OCI-LY1 (cell line): ENCODE results near the gene SMIM10L1.

Source experiments
- H2AFZ ChIP-seq: fragments of 200-600 bp; sonication (generic), shearing (Covaris generic); 2 replicates; pipeline ENCODE4 v1.6.0; 2014; ENCODE audit warnings: antibody characterized with exemption, mild to moderate bottlenecking, low read length
- H3F3A ChIP-seq: fragments of 200-600 bp; sonication (generic), shearing (Covaris generic); 2 replicates; pipeline ENCODE4 v1.6.0; 2014; ENCODE audit warnings: mild to moderate bottlenecking, antibody characterized with exemption, low read length, moderate library complexity; ENCODE audit not compliant: insufficient read depth
- H3K27ac ChIP-seq: fragments of 200-600 bp; sonication (generic); 2 replicates; pipeline ENCODE4 v1.5.1; 2014; ENCODE audit warnings: low read length, mixed run types, mild to moderate bottlenecking, low read depth; ENCODE audit not compliant: poor library complexity, severe bottlenecking
- H3K27me3 ChIP-seq: fragments of 200-600 bp; sonication (generic); 2 replicates; pipeline ENCODE4 v1.6.0; 2014; ENCODE audit warnings: antibody characterized with exemption, mild to moderate bottlenecking, low read length, moderate library complexity; ENCODE audit not compliant: insufficient read depth
- H3K36me3 ChIP-seq: fragments of 200-600 bp; sonication (generic); 2 replicates; pipeline ENCODE4 v1.6.1; 2014; ENCODE audit warnings: mild to moderate bottlenecking, antibody characterized with exemption, low read length, moderate library complexity, mixed read lengths; ENCODE audit not compliant: insufficient read depth
- H3K4me1 ChIP-seq: fragments of 200-600 bp; sonication (generic); 2 replicates; pipeline ENCODE4 v1.5.1; 2014; ENCODE audit warnings: mild to moderate bottlenecking, low read length, moderate library complexity; ENCODE audit not compliant: insufficient read depth, severe bottlenecking
- H3K4me2 ChIP-seq: fragments of 200-600 bp; sonication (generic), shearing (Covaris generic); 2 replicates; pipeline ENCODE4 v1.6.1; 2014; ENCODE audit warnings: low read length
- H3K4me3 ChIP-seq: fragments of 200-600 bp; sonication (generic); 2 replicates; pipeline ENCODE4 v1.5.1; 2014; ENCODE audit warnings: low read length, low read depth, mild to moderate bottlenecking, mixed read lengths; ENCODE audit not compliant: poor library complexity, severe bottlenecking
- H3K79me2 ChIP-seq: fragments of 200-600 bp; shearing (Covaris generic); 2 replicates; pipeline ENCODE4 v1.6.1; 2016; ENCODE audit warnings: mixed run types, low read length, mixed read lengths; ENCODE audit not compliant: insufficient read depth
- H3K9ac ChIP-seq: fragments of 200-600 bp; sonication (generic), shearing (Covaris generic); 2 replicates; pipeline ENCODE4 v1.6.1; 2014; ENCODE audit warnings: mild to moderate bottlenecking, low read length, mixed read lengths
- H3K9me2 ChIP-seq: fragments of 200-600 bp; sonication (generic), shearing (Covaris generic); 2 replicates; pipeline ENCODE4 v1.6.1; 2014; ENCODE audit warnings: low read depth, mild to moderate bottlenecking, low read length, mixed read lengths
- H3K9me3 ChIP-seq: fragments of 200-600 bp; shearing (Covaris generic); 2 replicates; pipeline ENCODE4 v1.6.1; 2014; ENCODE audit warnings: low read length, mixed read lengths
- H4K20me1 ChIP-seq: fragments of 200-600 bp; sonication (generic), shearing (Covaris generic); 2 replicates; pipeline ENCODE4 v1.6.0; 2016; ENCODE audit warnings: mild to moderate bottlenecking, low read length; ENCODE audit not compliant: insufficient read depth
- CTCF ChIP-seq: fragments of 200-600 bp; sonication (generic), shearing (Covaris generic); IDR thresholded peaks from 2 replicates; pipeline ENCODE4 v1.5.1; 2017; ENCODE audit warnings: mild to moderate bottlenecking, antibody characterized with exemption, low read length, moderate library complexity, mixed read lengths
- EZH2 ChIP-seq: fragments of 200-600 bp; sonication (generic), shearing (Covaris generic); IDR thresholded peaks from 2 replicates; pipeline ENCODE4 v1.8.0; 2017; ENCODE audit warnings: borderline replicate concordance, mixed run types, mild to moderate bottlenecking, antibody characterized with exemption, low read length, moderate library complexity, mixed read lengths

SMIM10L1 gene

GRCh38 chr12:11133162-11133561 is 37.8 kb upstream of the SMIM10L1 start:
- no peak overlapping the region for H3K9ac ChIP-seq
- H4K20me1 ChIP-seq = no peaks in the 10 kb centered on the region
- no peaks in the 10 kb centered on the region for H3F3A ChIP-seq
- peaks cover 10% of the 10 kb centered on the region for H3K36me3 ChIP-seq
- H2AFZ ChIP-seq = no peak overlapping the region
- H3K9me3 ChIP-seq = no peaks in the 10 kb centered on the region
- no peak overlapping the region for H3K4me3 ChIP-seq
- no peaks in the 10 kb centered on the region for H3K27me3 ChIP-seq
- no peaks in the 10 kb centered on the region for H3K9me2 ChIP-seq
- TF ChIP-seq CTCF = no peak
- TF ChIP-seq EZH2 = no peak
- no peak overlapping the region for H3K4me2 ChIP-seq
- H3K4me1 ChIP-seq = no peaks in the 10 kb centered on the region
- H3K79me2 ChIP-seq = peaks cover 5% of the 10 kb centered on the region; the same call in 1 of the 2 replicates
- no peak overlapping the region for H3K27ac ChIP-seq

GRCh38 chr12:11133816-11134215 is 37.2 kb upstream of the SMIM10L1 start:
- Histone ChIP-seq H3K27me3 (no peaks in the 10 kb centered on the region), H3K9me2 (no peaks in the 10 kb centered on the region), H4K20me1 (no peaks in the 10 kb centered on the region), H3K4me2 (no peak overlapping the region), H3K9ac (no peak overlapping the region), H3K79me2 (peaks cover 5% of the 10 kb centered on the region; the same call in 1 of the 2 replicates), H2AFZ (no peak overlapping the region), H3K36me3 (peaks cover 10% of the 10 kb centered on the region), H3K27ac (no peak overlapping the region), H3F3A (no peaks in the 10 kb centered on the region), H3K4me1 (no peaks in the 10 kb centered on the region), H3K4me3 (no peak overlapping the region), H3K9me3 (no peaks in the 10 kb centered on the region)
- no peak for TF ChIP-seq EZH2
- no peak for TF ChIP-seq CTCF

GRCh38 chr12:11134305-11134704 is 36.7 kb upstream of the SMIM10L1 start, which contains the start of gene TAS2R30:
Gene TAS2R30, minus strand, starts transcription at chr12:11134644. Its CDS starts 400 bp downstream, at chr12:11134244.
- Histone ChIP-seq H3K79me2 (peaks cover 6% of the 10 kb centered on the region), H4K20me1 (no peaks in the 10 kb centered on the region), H3F3A (no peaks in the 10 kb centered on the region), H3K4me2 (no peak within 1 kb of the TSS), H3K9ac (no peak within 1 kb of the TSS), H3K4me3 (no peak within 1 kb of the TSS), H3K9me3 (no peaks in the 10 kb centered on the region), H3K36me3 (peaks cover 8% of the 10 kb centered on the region), H3K27me3 (no peaks in the 10 kb centered on the region), H3K9me2 (no peaks in the 10 kb centered on the region), H3K4me1 (no peaks in the 10 kb centered on the region), H2AFZ (no peak within 1 kb of the TSS), H3K27ac (no peak within 1 kb of the TSS)
- TF ChIP-seq EZH2 = no peak
- TF ChIP-seq CTCF = no peak
